HG03457 (cell line): Measurements from ENCODE around the gene LEMD1.
"Not testable (repeated sequence)": the region's sequence is repeated elsewhere in the genome, so short reads cannot be mapped to it uniquely, and the experiment has no call there.

Experiments
- ATAC-seq: cut with Tn5 transposase; IDR thresholded peaks from one replicate; pipeline ENCODE4 v1.9.1; 2021; ENCODE audit warnings: moderate number of reproducible peaks; ENCODE audit not compliant: unreplicated experiment

The LEMD1 gene

GRCh38 chr1:205382990-205383389 is 38.9 kb downstream of the LEMD1 start:
- not testable (repeated sequence) for ATAC-seq

- no peak for ATAC-seq
These were observed 39.3 kb downstream of the LEMD1 start for GRCh38 chr1:205382561-205382960.

GRCh38 chr1:205381305-205381704 is 40.6 kb downstream of the LEMD1 start:
- ATAC-seq, result no peak

GRCh38 chr1:205380882-205381281 is 41.0 kb downstream of the LEMD1 start:
- no peak for ATAC-seq

GRCh38 chr1:205379056-205379455 is 42.8 kb downstream of the LEMD1 start:
- no peak for ATAC-seq

GRCh38 chr1:205377355-205377754 is 44.5 kb downstream of the LEMD1 start:
- ATAC-seq, result no peak

GRCh38 chr1:205376739-205377138 is 45.1 kb downstream of the LEMD1 start:
- no peak for ATAC-seq

- no peak for ATAC-seq
These were observed 45.9 kb downstream of the LEMD1 start for GRCh38 chr1:205375835-205376545.

GRCh38 chr1:205374210-205375078 is 47.4 kb downstream of the LEMD1 start:
- ATAC-seq, result no peak

- no peak for ATAC-seq
These were observed 48.1 kb downstream of the LEMD1 start for GRCh38 chr1:205373798-205374175.

- ATAC-seq, result no peak
These were observed 48.6 kb downstream of the LEMD1 start for GRCh38 chr1:205373022-205373797.

GRCh38 chr1:205371871-205372660 is 49.8 kb downstream of the LEMD1 start:
- no peak for ATAC-seq

- ATAC-seq, result no peak
These were observed 51.1 kb downstream of the LEMD1 start for GRCh38 chr1:205370780-205371179.

GRCh38 chr1:205369701-205370123 is 52.1 kb downstream of the LEMD1 start:
- no peak for ATAC-seq

GRCh38 chr1:205368478-205368877 is 53.4 kb downstream of the LEMD1 start:
- ATAC-seq, result no peak

GRCh38 chr1:205365945-205366463 is 55.9 kb downstream of the LEMD1 start:
- no peak for ATAC-seq

- ATAC-seq, result not testable (repeated sequence)
These were observed 56.8 kb downstream of the LEMD1 start for GRCh38 chr1:205365086-205365485.

GRCh38 chr1:205360891-205361290 is 61.0 kb downstream of the LEMD1 start:
- no peak for ATAC-seq

- no peak for ATAC-seq
These were observed 61.9 kb downstream of the LEMD1 start for GRCh38 chr1:205359771-205360565.

- no peak for ATAC-seq
These were observed 63.3 kb downstream of the LEMD1 start for GRCh38 chr1:205358579-205358978.
